A549 treated with AZD2906 at 1 μM for 4 hours (cell line): ENCODE data around the gene ATP5F1C. TPM values are rescaled to one million over a fixed set of nuclear protein-coding genes. Genes with fewer than 3 reads are reported as not detected.

Experiments used
- total RNA-seq: library from RNA; stranded (reverse); fragments of 200-300 nt; extraction: Qiagen RNA extraction; gene quantifications from 5 replicates; pipeline ENCODE4 v1.2.3, GENCODE V29; 2022

ATP5F1C gene
- 264 to 313 TPM (median 278 TPM) in 5 replicates for total RNA-seq

GRCh38 chr10:7787857-7788638 lies at the start of gene ATP5F1C, which contains the start of gene KIN:
TSS of gene ATP5F1C (plus strand) at chr10:7788177. CDS start at chr10:7788208, 31 bp downstream.
TSS of gene KIN (minus strand) at chr10:7787993. CDS start at chr10:7787933, 60 bp downstream.

GRCh38 chr10:7818295-7819120 lies 30.5 kb downstream of the ATP5F1C start, which contains the start of gene TAF3:
TSS of gene TAF3 (plus strand) at chr10:7818505. CDS start at chr10:7818710, 205 bp downstream.

Other genes with a start within 250 kb of the ATP5F1C start
- gene ITIH5, start 121.2 kb upstream of the ATP5F1C start, total RNA-seq = 0.05 to 0.09 TPM (median 0.06 TPM) in 5 replicates
- 0.19 to 0.32 TPM (median 0.29 TPM) in 5 replicates for gene ITIH2, start 84.9 kb upstream of the ATP5F1C start, total RNA-seq
- gene KIN, start 184 bp upstream of the ATP5F1C start, total RNA-seq = 11.2 to 13.4 TPM (median 13.2 TPM) in 5 replicates
- gene TAF3, start 30.3 kb downstream of the ATP5F1C start, total RNA-seq = 6.7 to 7.8 TPM (median 6.9 TPM) in 5 replicates